HUES6 (cell line): Measurements from ENCODE around the gene DDIT3.

Experiments
- H3K27ac ChIP-seq: 2 replicates; pipeline ENCODE4 v1.7.0; 2013; ENCODE audit warnings: low read depth, mild to moderate bottlenecking, low read length, inconsistent platforms
- H3K27me3 ChIP-seq: 2 replicates; pipeline ENCODE4 v1.6.1; 2013; ENCODE audit warnings: low read length; ENCODE audit not compliant: control insufficient read depth, insufficient read depth
- H3K36me3 ChIP-seq: 2 replicates; pipeline ENCODE4 v1.6.1; 2013; ENCODE audit warnings: low read length; ENCODE audit not compliant: control insufficient read depth, insufficient read depth
- H3K4me1 ChIP-seq: 2 replicates; pipeline ENCODE4 v1.6.1; 2013; ENCODE audit warnings: low read length; ENCODE audit not compliant: control insufficient read depth, insufficient read depth
- H3K4me3 ChIP-seq: 2 replicates; pipeline ENCODE4 v1.5.1; 2013; ENCODE audit warnings: low read depth, low read length
- H3K9ac ChIP-seq: one replicate; pipeline ENCODE4 v1.6.1; 2013; ENCODE audit warnings: mild to moderate bottlenecking, low read length
- H3K9me3 ChIP-seq: 2 replicates; pipeline ENCODE4 v1.6.1; 2013; ENCODE audit warnings: low read depth, low read length; ENCODE audit not compliant: control insufficient read depth, insufficient read depth

Gene DDIT3

GRCh38 chr12:57533108-57533507 lies 12.8 kb upstream of the DDIT3 start:
- H3K9ac ChIP-seq = no peak overlapping the region
- no peaks in the 10 kb centered on the region; the same call in 1 of the 2 replicates for H3K4me1 ChIP-seq
- H3K27ac ChIP-seq = no peak overlapping the region
- no peaks in the 10 kb centered on the region for H3K9me3 ChIP-seq
- H3K4me3 ChIP-seq = no peak overlapping the region
- no peaks in the 10 kb centered on the region for H3K27me3 ChIP-seq
- H3K36me3 ChIP-seq = peaks cover 91% of the 10 kb centered on the region

- H3K27me3 ChIP-seq = no peaks in the 10 kb centered on the region
- H3K4me1 ChIP-seq = no peaks in the 10 kb centered on the region; the same call in 1 of the 2 replicates
- H3K9ac ChIP-seq = no peak overlapping the region
- peaks cover 91% of the 10 kb centered on the region for H3K36me3 ChIP-seq
- no peak overlapping the region for H3K4me3 ChIP-seq
- no peak overlapping the region for H3K27ac ChIP-seq
- H3K9me3 ChIP-seq = no peaks in the 10 kb centered on the region
Observed at GRCh38 chr12:57531836-57532235, 11.5 kb upstream of the DDIT3 start.

- Histone ChIP-seq H3K9me3 (no peaks in the 10 kb centered on the region), H3K9ac (no peak overlapping the region), H3K4me1 (no peaks in the 10 kb centered on the region), H3K27me3 (no peaks in the 10 kb centered on the region), H3K36me3 (peaks cover 88% of the 10 kb centered on the region), H3K4me3 (no peak overlapping the region), H3K27ac (no peak overlapping the region)
Observed at GRCh38 chr12:57530396-57531142, 10.3 kb upstream of the DDIT3 start.

- Histone ChIP-seq H3K9ac (no peak overlapping the region), H3K4me3 (no peak overlapping the region), H3K27me3 (no peaks in the 10 kb centered on the region), H3K27ac (no peak overlapping the region), H3K36me3 (peaks cover 83% of the 10 kb centered on the region), H3K4me1 (no peaks in the 10 kb centered on the region), H3K9me3 (no peaks in the 10 kb centered on the region)
Observed at GRCh38 chr12:57529831-57530230, 9.5 kb upstream of the DDIT3 start.

- H3K36me3 ChIP-seq = peaks cover 83% of the 10 kb centered on the region
- H3K27me3 ChIP-seq = no peaks in the 10 kb centered on the region
- no peak overlapping the region for H3K9ac ChIP-seq
- no peaks in the 10 kb centered on the region for H3K9me3 ChIP-seq
- H3K27ac ChIP-seq = no peak overlapping the region
- H3K4me3 ChIP-seq = no peak overlapping the region
- H3K4me1 ChIP-seq = peaks cover 3% of the 10 kb centered on the region
Observed at GRCh38 chr12:57528831-57529555, 8.7 kb upstream of the DDIT3 start.

- no peak overlapping the region for H3K9ac ChIP-seq
- H3K27ac ChIP-seq = no peak overlapping the region
- no peaks in the 10 kb centered on the region for H3K27me3 ChIP-seq
- H3K4me1 ChIP-seq = peaks cover 9% of the 10 kb centered on the region
- H3K9me3 ChIP-seq = no peaks in the 10 kb centered on the region
- H3K36me3 ChIP-seq = peaks cover 76% of the 10 kb centered on the region
- no peak overlapping the region for H3K4me3 ChIP-seq
Observed at GRCh38 chr12:57528176-57528575, 7.9 kb upstream of the DDIT3 start.

- peaks cover 67% of the 10 kb centered on the region for H3K36me3 ChIP-seq
- H3K27me3 ChIP-seq = no peaks in the 10 kb centered on the region
- no peaks in the 10 kb centered on the region for H3K9me3 ChIP-seq
- H3K4me3 ChIP-seq = no peak overlapping the region
- H3K4me1 ChIP-seq = peaks cover 9% of the 10 kb centered on the region
- H3K9ac ChIP-seq = no peak overlapping the region
- no peak overlapping the region for H3K27ac ChIP-seq
Observed at GRCh38 chr12:57527184-57527583, 6.9 kb upstream of the DDIT3 start.

- H3K9ac ChIP-seq = no peak overlapping the region
- H3K27me3 ChIP-seq = no peaks in the 10 kb centered on the region
- H3K4me3 ChIP-seq = no peak overlapping the region
- peaks cover 61% of the 10 kb centered on the region for H3K36me3 ChIP-seq
- H3K27ac ChIP-seq = no peak overlapping the region
- peaks cover 12% of the 10 kb centered on the region for H3K4me1 ChIP-seq
- no peaks in the 10 kb centered on the region for H3K9me3 ChIP-seq
Observed at GRCh38 chr12:57526477-57527126, 6.3 kb upstream of the DDIT3 start.

- Histone ChIP-seq H3K27me3 (no peaks in the 10 kb centered on the region), H3K27ac (no peak overlapping the region), H3K9ac (no peak overlapping the region), H3K36me3 (peaks cover 53% of the 10 kb centered on the region), H3K9me3 (no peaks in the 10 kb centered on the region), H3K4me3 (no peak overlapping the region), H3K4me1 (peaks cover 16% of the 10 kb centered on the region)
Observed at GRCh38 chr12:57525615-57526383, 5.5 kb upstream of the DDIT3 start.

GRCh38 chr12:57524814-57525614 lies 4.7 kb upstream of the DDIT3 start:
- no peak overlapping the region for H3K4me3 ChIP-seq
- H3K9ac ChIP-seq = no peak overlapping the region
- peaks cover 45% of the 10 kb centered on the region for H3K36me3 ChIP-seq
- H3K9me3 ChIP-seq = no peaks in the 10 kb centered on the region
- no peak overlapping the region for H3K27ac ChIP-seq
- no peaks in the 10 kb centered on the region for H3K27me3 ChIP-seq
- peaks cover 16% of the 10 kb centered on the region for H3K4me1 ChIP-seq
